CD4-positive, alpha-beta T cell treated with Interleukin-15 for 1 hour (primary cell): ENCODE results near the gene MAML3.

ENCODE experiments used
- DNase-seq: peaks from one replicate; pipeline ENCODE4 v3.0.0-alpha.2; 2020

The MAML3 gene

GRCh38 chr4:140153718-140154571 lies at the start of gene MAML3:
Gene MAML3 (minus strand): TSS chr4:140154184. CDS start chr4:140153327, 857 bp downstream.
- peak; percentile 86 for DNase-seq

DNA sequence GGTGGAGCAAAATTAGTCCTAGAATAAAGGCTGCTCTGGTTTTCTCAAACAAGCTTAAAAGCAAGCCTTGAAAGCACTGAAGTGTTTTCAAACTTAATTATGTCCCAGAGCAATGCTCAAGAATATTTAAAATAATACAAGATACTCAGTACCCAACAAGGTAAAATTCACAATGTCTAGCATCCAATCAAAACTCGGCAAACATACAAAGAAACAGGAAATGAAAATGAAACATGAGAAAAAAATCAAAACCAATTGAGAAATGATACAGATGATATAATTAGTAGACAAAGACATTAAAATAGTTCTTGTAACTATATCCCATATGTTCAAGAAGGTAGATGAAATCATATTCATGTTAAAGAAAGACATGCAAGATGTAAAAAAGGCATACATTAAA lies 45.0 kb upstream of the MAML3 start:
- DNase-seq = no peak

DNA sequence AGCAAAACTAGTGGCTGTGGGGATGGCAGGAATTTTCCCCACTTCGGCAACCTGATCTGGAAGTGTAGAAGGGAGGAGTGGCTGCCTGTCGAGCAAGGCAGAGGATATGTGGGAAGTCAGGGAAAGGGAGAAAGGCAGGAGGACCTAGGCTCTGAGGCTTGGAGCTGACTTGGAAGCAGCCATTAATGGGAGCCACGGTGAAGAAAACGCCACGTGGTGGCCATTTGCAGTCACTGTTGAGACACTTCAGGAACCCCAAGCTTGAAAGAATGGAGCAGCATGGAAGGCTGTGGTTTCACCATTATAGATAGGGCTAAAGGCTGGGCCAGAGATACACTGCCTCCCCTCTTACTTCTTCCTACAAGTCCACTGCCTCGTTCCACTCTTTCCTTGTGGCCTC lies 41.8 kb upstream of the MAML3 start:
- DNase-seq = no peak

DNA sequence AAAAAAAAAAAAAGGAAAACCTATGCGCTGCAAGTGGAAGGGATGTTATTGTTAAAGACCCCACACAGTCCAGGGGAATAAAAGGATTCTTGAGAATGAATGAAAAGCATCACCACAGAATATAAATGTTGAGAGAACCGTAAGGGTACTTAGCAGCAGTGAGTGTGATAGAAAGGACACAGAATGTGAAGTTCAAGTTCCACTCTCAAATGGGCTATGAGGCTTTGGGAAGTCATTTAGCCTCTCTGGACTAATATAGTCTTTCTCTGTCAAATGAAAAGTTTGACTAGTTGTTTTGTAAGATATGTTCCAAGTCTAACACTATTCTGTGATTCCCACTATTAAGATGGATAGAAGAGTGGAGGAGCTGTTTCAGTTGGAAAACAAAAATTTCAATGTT lies 35.8 kb upstream of the MAML3 start:
- DNase-seq = no peak

DNA sequence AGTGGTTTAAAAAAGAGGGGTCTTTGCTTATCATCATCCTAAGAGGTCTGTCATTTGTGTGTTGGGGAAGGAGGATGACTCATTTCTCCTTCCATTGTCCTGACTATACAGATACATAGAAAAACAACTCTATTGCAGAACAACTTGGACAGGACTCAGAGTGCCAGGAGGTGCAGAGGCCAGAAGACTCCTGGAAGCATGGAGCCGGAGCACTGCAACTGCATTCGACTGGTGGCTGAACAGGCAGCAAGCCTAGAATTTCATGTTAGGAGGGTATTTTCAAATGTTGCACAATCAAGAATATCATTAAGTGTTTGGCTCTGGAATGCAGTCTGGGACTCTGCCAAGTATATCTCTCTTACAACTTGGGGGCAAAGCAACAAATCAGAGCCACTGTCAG lies 35.0 kb upstream of the MAML3 start:
- no peak for DNase-seq

DNA sequence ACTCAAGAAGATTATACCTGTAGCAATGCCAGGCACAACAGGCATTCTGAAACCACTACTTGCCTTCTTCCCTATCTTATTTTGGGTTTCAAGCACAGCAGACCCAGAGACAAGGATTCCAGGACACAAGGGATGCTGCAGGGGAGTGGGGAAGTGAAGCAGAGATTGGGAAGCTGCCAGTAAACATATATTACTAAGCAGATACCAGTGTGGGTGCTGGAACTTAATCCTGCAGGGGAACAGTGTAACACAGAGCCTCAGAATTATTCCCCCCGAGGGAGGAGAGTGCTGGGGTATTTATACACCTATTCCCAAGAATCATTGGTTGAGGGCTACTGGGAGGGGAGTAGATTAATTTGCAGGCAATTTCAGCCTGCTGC lies 33.3 kb upstream of the MAML3 start:
- DNase-seq = no peak

DNA sequence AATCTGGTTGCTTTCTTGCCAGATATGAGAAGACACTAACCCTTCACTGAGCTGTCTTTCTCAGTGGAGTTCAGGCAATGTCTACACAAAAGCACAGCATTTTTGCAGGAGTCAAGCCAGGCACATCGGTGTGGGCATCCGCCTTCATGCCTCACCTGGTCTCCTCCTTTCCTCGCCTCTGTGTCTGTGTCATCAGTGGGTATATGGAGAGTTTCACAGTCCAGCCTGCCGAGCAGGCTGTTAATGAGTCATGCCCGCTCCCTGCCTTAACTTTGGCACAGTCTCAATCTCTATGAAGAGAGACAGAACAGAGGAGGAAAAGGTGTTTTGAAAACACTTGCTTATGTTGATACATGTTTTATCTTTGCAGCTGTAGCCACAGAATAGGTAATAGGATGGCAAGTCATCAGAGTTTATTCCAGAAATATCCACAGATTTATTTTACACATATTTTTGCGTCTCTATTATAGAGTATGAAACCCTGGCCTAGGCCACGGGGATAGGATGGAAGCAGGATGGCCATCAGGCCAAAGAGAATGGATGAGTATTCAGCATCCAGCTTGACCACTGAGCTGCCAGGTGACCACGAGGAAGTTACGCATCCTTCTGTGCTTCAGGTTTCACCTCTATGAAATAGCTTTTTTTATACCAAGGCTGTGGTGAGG lies 32.8 kb upstream of the MAML3 start:
- DNase-seq = no peak

GRCh38 chr4:140186082-140186438 lies 32.1 kb upstream of the MAML3 start:
- no peak for DNase-seq

GRCh38 chr4:140185412-140186081 lies 31.6 kb upstream of the MAML3 start:
- no peak for DNase-seq

DNA sequence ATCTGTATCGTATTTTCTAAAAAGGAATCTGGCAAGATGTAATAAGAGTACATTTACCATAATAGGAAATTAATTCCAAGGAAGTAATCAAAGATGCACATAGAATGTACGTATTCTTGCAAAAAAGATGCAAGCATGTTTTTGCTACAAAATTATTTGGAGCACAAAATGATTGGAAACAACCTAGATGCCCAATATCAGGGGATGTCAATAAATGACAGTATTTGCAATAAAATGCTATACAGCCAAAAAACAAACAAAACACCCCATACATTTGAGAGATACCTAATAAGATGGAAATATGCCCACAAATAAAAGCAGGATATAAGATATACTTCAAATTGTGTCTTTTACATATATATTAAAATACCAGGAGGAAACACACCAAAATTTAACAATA lies 29.3 kb upstream of the MAML3 start:
- no peak for DNase-seq

DNA sequence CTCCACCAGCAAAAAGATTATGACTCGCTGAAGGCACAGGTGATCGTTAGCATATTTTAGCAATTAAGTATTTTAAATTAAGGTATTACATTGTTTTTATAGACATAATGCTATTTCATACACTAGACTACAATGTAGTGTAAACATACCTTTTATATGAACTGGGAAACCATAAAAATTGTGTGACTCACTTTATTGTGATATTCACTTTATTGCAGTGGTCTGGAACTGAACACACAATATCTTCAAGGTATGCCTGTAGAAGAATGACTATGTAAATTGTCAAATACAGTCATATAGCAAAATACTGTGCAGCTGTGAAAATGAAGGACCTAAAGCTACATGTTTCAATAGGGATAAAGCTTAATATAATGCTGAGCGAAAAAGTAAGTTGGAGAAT lies 26.6 kb upstream of the MAML3 start:
- no peak for DNase-seq

DNA sequence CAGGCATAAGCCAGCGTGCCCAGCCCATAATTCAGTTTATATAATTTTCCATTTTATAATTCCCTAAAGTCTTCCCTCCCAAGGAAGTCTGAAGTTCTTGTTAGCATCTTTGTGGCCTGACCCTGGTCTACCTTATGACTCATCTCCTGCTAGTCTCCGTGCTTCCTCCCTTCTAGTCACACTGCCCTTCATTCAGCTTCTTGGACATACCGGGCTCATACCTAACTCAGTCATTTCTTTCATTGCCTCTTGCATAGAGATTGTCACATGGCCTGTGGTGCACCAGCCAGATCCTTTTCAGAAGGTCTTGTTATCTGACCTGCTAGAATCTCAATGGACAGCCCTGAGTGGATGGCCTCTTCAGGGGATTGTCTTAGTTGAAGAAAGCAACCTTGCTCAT lies 22.8 kb upstream of the MAML3 start:
- no peak for DNase-seq

GRCh38 chr4:140174543-140174942 lies 20.6 kb upstream of the MAML3 start:
- no peak for DNase-seq

- no peak for DNase-seq
Observed at GRCh38 chr4:140172960-140173359, 19.0 kb upstream of the MAML3 start.

GRCh38 chr4:140170299-140170698 lies 16.3 kb upstream of the MAML3 start:
- DNase-seq = no peak

DNA sequence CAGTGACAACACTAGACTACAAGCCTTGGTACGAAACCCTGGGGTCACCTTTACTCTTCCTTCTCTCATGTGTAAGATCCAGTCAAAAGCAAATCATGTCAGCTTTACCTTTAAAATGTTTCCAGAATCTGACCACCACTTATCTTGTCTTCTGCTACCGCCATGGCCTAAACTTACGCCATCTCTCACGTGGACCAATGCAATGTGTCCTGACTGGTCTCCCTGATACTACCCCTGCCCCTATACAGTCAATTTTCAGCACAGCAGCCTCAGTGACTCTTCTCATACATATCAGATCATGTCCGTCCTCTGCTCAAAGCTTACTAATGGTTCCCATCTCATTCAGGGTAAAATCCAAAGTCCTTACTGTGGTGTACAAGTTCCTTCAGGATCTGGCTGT lies 15.0 kb upstream of the MAML3 start:
- DNase-seq = no peak

DNA sequence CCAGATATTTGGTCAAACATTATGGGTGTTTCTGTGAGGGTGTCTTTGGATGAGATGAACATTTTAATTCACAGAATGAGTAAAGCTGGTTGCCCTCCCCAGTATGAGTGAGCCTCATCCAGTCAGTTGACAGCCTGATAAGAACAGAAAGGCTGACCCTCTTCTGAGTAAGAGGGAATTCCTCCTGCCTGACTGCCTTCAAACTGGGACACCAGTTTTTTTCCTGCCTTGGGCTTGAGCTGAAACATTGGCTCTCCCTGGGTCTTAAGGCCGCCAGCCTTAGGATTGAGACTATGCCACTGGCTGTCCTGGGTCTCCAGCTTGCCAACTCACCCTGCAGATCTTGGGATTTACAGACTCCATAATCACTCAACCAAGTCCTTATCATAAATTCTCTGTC lies 14.5 kb upstream of the MAML3 start:
- DNase-seq = no peak

DNA sequence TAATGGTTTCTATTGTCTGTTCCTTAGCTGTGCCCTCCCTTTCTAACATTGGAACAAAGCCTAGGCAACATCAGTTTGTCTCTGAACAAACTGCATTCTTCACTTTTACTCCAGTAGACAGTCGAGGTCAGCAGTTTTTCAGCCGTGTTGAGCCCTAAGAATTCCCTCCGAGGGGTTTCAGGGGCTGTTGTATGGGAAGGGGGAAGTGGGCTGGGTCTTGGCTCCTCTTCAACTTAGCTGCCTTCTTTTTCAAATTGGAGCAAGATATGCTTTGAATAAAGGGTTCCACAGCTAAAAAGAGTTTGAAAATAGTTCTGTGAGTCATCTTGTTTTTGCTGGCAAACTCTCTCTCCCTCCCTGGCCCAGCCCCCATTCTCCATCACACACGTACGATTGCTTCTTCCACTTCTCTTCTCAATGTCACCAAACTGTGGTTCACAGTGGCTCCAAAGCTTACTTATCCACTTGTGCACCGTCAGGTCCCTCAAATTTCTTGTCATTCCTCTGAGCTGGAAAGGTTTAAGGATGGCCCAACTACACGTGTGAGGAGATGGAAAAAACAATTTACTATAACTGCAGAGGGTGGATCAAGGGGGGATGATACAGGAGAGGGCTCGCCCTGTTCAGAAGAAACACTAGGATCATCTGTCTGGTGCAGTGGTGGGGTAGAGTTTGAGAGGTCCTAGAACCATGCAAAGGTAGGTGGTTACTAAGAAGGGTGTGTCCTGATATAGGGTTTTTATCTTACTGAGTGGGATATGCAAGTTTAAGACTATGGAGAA lies 9.2 kb upstream of the MAML3 start:
- no peak for DNase-seq

- no peak for DNase-seq
Observed at GRCh38 chr4:140162596-140162995, 8.6 kb upstream of the MAML3 start.

DNA sequence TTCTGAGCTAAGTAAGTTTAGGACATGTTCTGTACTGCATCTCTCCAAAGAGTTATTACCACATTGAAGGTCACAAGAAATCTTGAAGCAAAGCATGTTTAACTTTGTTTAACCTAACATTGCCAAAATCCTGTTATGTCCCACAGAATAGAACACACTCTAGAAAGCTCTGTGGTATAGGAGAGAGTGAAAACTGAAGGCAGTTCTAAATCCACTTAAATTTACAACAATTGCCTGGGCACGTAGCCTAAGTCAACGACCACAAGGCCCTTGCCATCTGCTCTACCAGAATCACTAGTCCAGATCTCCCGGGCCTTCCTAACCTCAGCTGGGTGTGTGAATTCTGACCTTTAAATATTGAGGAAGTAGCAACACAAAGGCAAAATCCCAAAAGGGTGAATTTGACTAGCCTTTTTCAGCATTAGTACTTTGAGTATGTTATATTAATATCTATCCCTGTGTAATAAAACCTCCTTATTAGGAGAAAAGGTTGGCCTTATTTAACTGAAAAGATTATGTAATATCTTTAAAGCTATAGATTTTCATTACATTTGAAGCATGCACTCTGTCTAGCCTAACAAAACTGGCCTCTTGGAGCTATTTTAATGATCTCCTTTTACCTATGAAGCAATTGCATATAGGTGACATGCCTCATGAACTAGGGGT lies 4.5 kb upstream of the MAML3 start:
- DNase-seq = no peak

- no peak for DNase-seq
Observed at GRCh38 chr4:140157341-140157740, 3.4 kb upstream of the MAML3 start.

DNA sequence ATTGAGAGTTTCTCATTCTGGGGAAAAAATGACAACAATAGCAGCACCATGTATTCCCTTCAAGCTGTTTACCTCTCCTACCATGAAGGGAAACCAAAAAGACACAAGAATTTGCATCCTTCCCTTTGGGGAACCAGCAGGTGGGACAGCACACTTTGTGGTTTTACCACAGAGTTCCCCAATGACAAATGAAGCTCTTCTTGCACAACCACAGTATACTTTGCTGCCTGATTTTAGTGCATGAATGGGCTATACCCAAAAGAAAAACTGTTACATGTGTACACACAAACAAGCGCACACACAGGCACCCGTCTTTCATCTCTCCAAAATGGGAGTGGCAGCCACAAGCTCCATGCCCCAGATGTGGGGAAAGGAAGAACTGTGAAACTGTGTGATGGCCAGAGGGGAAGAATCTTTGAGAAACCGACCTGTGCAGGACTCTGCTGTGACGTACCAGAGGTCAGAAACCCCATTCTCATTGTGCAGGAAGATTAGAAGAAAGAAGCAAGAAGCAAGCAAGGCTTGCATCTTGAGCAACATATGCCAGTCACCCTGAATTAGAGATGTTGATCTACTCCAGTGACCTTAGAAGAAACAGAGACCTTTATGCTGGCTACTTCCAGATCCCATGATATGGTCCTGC lies 2.7 kb upstream of the MAML3 start:
- DNase-seq = peak; percentile 38
